Measurements from ENCODE around the gene FBXO28.
A peak's percentile ranks its signal among the peaks of the same experiment; 100 is the strongest.

Gene FBXO28

GRCh38 chr1:224192082-224192788, 78.3 kb downstream of the FBXO28 start (continued):
- TF ChIP-seq TSHZ2 (CRISPR knock-in tag; IDR thresholded peaks at IDR 0.05): no peak
- TF ChIP-seq ZNF70 (CRISPR knock-in tag; IDR thresholded peaks at IDR 0.05): no peak
- no peak for TF ChIP-seq BACH2 (CRISPR knock-in tag; IDR thresholded peaks at IDR 0.05; ENCODE audit: borderline replicate concordance)

- ATAC-seq: no peak
- TF ChIP-seq GLIS3 (CRISPR knock-in tag; IDR thresholded peaks at IDR 0.05): no peak
- TF ChIP-seq PATZ1 (CRISPR knock-in tag; IDR thresholded peaks at IDR 0.05; ENCODE audit: borderline replicate concordance): no peak
- TF ChIP-seq ZC3H10 (CRISPR knock-in tag; IDR thresholded peaks at IDR 0.05): no peak
- TF ChIP-seq OSR1 (CRISPR knock-in tag; IDR thresholded peaks at IDR 0.05): no peak
- no peak for TF ChIP-seq ARNTL (CRISPR knock-in tag; IDR thresholded peaks at IDR 0.05; ENCODE audit: borderline replicate concordance, low read depth)
- TF ChIP-seq CSRNP3 (CRISPR knock-in tag; IDR thresholded peaks at IDR 0.05): no peak
- no peak for TF ChIP-seq RARB (CRISPR knock-in tag; IDR thresholded peaks at IDR 0.05)
- no peak for TF ChIP-seq TSHZ2 (CRISPR knock-in tag; IDR thresholded peaks at IDR 0.05)
- no peak for TF ChIP-seq TOX (CRISPR knock-in tag; IDR thresholded peaks at IDR 0.05; ENCODE audit: borderline replicate concordance)
- no peak for TF ChIP-seq PPARA (CRISPR knock-in tag; IDR thresholded peaks at IDR 0.05; ENCODE audit: borderline replicate concordance)
These were observed 79.5 kb downstream of the FBXO28 start for GRCh38 chr1:224193319-224193966.

- TF ChIP-seq SNAI2 (CRISPR knock-in tag; IDR thresholded peaks at IDR 0.05): no peak
- TF ChIP-seq ZNF8 (CRISPR knock-in tag; IDR thresholded peaks at IDR 0.05): no peak
- no peak for TF ChIP-seq PATZ1 (CRISPR knock-in tag; IDR thresholded peaks at IDR 0.05; ENCODE audit: borderline replicate concordance)
- TF ChIP-seq ZNF565 (CRISPR knock-in tag; conservative IDR thresholded peaks at IDR 0.05; ENCODE audit: low read depth): no peak
- no peak for TF ChIP-seq TOX (CRISPR knock-in tag; IDR thresholded peaks at IDR 0.05; ENCODE audit: borderline replicate concordance)
- TF ChIP-seq PPARA (CRISPR knock-in tag; IDR thresholded peaks at IDR 0.05; ENCODE audit: borderline replicate concordance): no peak
- ATAC-seq: peak; percentile 43
These were observed 83.1 kb downstream of the FBXO28 start for GRCh38 chr1:224196813-224197600.

All from SK-N-SH treated with all-trans-retinoic acid at 6 μM for 48 hours (cell line).